Subcutaneous adipose tissue (tissue), 4 donors: ENCODE data around the gene KIF25. TPM values are rescaled to one million over a fixed set of nuclear protein-coding genes. Genes with fewer than 3 reads are reported as not detected.

Experiments
- CTCF ChIP-seq: fragments of 450-650 bp; IDR thresholded peaks from one replicate; pipeline ENCODE4 v1.5.1; 2016; ENCODE audit warnings: low read depth, mild to moderate bottlenecking, control low read depth, antibody characterized with exemption, moderate library complexity
- total RNA-seq, 4 donors: library from RNA; depleted of rRNA; stranded (reverse); fragments of >200 nt; gene quantifications; one replicate each; pipeline ENCODE4 v1.1.0, GENCODE V29; 2016

The KIF25 gene
- total RNA-seq, 4 donors from 2014 or later, result 0.65 to 0.94 TPM; not detected in 2

- TF ChIP-seq CTCF, result no peak
These were observed 64.1 kb downstream of the KIF25 start for GRCh38 chr6:168061269-168062210.

GRCh38 chr6:168062346-168063289 is 65.1 kb downstream of the KIF25 start:
- no peak for TF ChIP-seq CTCF

- TF ChIP-seq CTCF, result no peak
These were observed 66.0 kb downstream of the KIF25 start for GRCh38 chr6:168063431-168063830.

GRCh38 chr6:168064226-168064807 is 66.8 kb downstream of the KIF25 start:
- TF ChIP-seq CTCF, result no peak

GRCh38 chr6:168067081-168067759 is 69.7 kb downstream of the KIF25 start:
- no peak for TF ChIP-seq CTCF

GRCh38 chr6:168070804-168071203 is 73.3 kb downstream of the KIF25 start:
- TF ChIP-seq CTCF, result no peak
